Uterus (tissue), 2 donors: Measurements from ENCODE around the gene EML6.

Source experiments
- CTCF ChIP-seq, 4 experiments: fragments of 200-600 bp in 2 of 4; fragments of 450-650 bp in 2 of 4; sonication (generic) in 2 of 4; IDR thresholded peaks; one replicate each; pipeline ENCODE4 v1.5.1; 2016 to 2019; ENCODE audit warnings: antibody characterized with exemption in 4 of 4, mild to moderate bottlenecking in 2 of 4, moderate library complexity in 1 of 4
- POLR2A ChIP-seq, 2 donors: fragments of 450-650 bp; IDR thresholded peaks; one replicate each; pipeline ENCODE4 v1.6.1; 2016; ENCODE audit warnings: antibody characterized with exemption in 2 of 2, mild to moderate bottlenecking in 1 of 2, moderate library complexity in 1 of 2

GRCh38 chr2:54948120-54948519 lies 224.7 kb downstream of the EML6 start:
- TF ChIP-seq CTCF (IDR thresholded peaks at IDR 0.05) (no peak), POLR2A (IDR thresholded peaks at IDR 0.05) (no peak)
